Activated T-cell treated with anti-CD3 and anti-CD28 coated beads, Interleukin-2, amount 50 U/mL, for 72 hours (primary cell): ENCODE data around the gene PLA2G4F. TPM values are rescaled to one million over a fixed set of nuclear protein-coding genes. Genes with fewer than 3 reads are reported as not detected.

Experiments
- ATAC-seq, 2 donors: fragments of 150-1000 bp; cut with Tn5 transposase; replicated peaks in 1 of 2; 2 replicates each; pipeline ENCODE4 v1.10.0; 2021; ENCODE audit warnings: moderate library complexity in 2 of 2, mild to moderate bottlenecking in 1 of 2
- DNase-seq, 2 donors: peaks; one replicate each; pipeline ENCODE4 v3.0.0; 2021 to 2022; ENCODE audit warnings: mixed read lengths in 1 of 2
- H3K27ac Mint-ChIP-seq: one replicate; pipeline ENCODE4 v1.8.0; 2022; ENCODE audit warnings: mild to moderate bottlenecking, moderate library complexity, mixed read lengths
- H3K27me3 Mint-ChIP-seq: one replicate; pipeline ENCODE4 v1.8.0; 2022; ENCODE audit warnings: low read depth, mixed read lengths
- H3K36me3 Mint-ChIP-seq, 2 donors: one replicate each; pipeline ENCODE4 v1.8.0; 2022; ENCODE audit warnings: mixed read lengths in 2 of 2, mild to moderate bottlenecking in 1 of 2; ENCODE audit not compliant: insufficient read depth in 2 of 2
- H3K4me1 Mint-ChIP-seq: one replicate; pipeline ENCODE4 v1.8.0; 2022; ENCODE audit warnings: low read depth, mixed read lengths
- H3K4me3 Mint-ChIP-seq, 2 donors: one replicate each; pipeline ENCODE4 v1.8.0; 2022; ENCODE audit warnings: mild to moderate bottlenecking in 2 of 2, mixed read lengths in 2 of 2, moderate library complexity in 2 of 2
- H3K9me3 Mint-ChIP-seq, 2 donors: one replicate each; pipeline ENCODE4 v1.8.0; 2022; ENCODE audit warnings: mixed read lengths in 2 of 2
- total RNA-seq, 2 donors: library from RNA; stranded (reverse); gene quantifications; one replicate each; pipeline ENCODE4 v1.2.3, GENCODE V29; 2022

Gene PLA2G4F
- total RNA-seq, 2 donors from 2014 or later = 0.07 TPM; not detected in 1

- no peak for ATAC-seq
Observed at GRCh38 chr15:42140383-42141070, 15.9 kb downstream of the PLA2G4F start.

GRCh38 chr15:42139596-42139995 is 16.8 kb downstream of the PLA2G4F start:
- H3K4me1 Mint-ChIP-seq = peaks cover 6% of the 10 kb centered on the region
- no peak overlapping the region for H3K27ac Mint-ChIP-seq
- no peaks in the 10 kb centered on the region for H3K9me3 Mint-ChIP-seq
- DNase-seq (no peak), ATAC-seq (no peak)
- no peak overlapping the region for H3K4me3 Mint-ChIP-seq
- H3K36me3 Mint-ChIP-seq = no peaks in the 10 kb centered on the region
- H3K27me3 Mint-ChIP-seq = no peaks in the 10 kb centered on the region

More at GRCh38 chr15:42140383-42141070, 15.9 kb downstream of the PLA2G4F start:
- no peaks in the 10 kb centered on the region for H3K27me3 Mint-ChIP-seq
- no peak overlapping the region for H3K4me3 Mint-ChIP-seq
- DNase-seq = no peak
- peaks cover 6% of the 10 kb centered on the region for H3K4me1 Mint-ChIP-seq
- H3K36me3 Mint-ChIP-seq = no peaks in the 10 kb centered on the region
- H3K27ac Mint-ChIP-seq = no peak overlapping the region
- no peaks in the 10 kb centered on the region for H3K9me3 Mint-ChIP-seq

GRCh38 chr15:42138968-42139386 is 17.5 kb downstream of the PLA2G4F start:
- Mint-ChIP-seq H3K36me3 (no peaks in the 10 kb centered on the region), H3K27ac (no peak overlapping the region), H3K4me3 (no peak overlapping the region), H3K9me3 (no peaks in the 10 kb centered on the region), H3K27me3 (no peaks in the 10 kb centered on the region), H3K4me1 (peaks cover 6% of the 10 kb centered on the region)
- ATAC-seq = no peak
- no peak for DNase-seq

- ATAC-seq (no peak), DNase-seq (no peak)
- Mint-ChIP-seq H3K27ac (no peak overlapping the region), H3K36me3 (no peaks in the 10 kb centered on the region), H3K27me3 (no peaks in the 10 kb centered on the region), H3K9me3 (no peaks in the 10 kb centered on the region), H3K4me3 (no peak overlapping the region), H3K4me1 (peaks cover 6% of the 10 kb centered on the region)
Observed at GRCh38 chr15:42138411-42138810, 18.0 kb downstream of the PLA2G4F start.

GRCh38 chr15:42137461-42138261 is 18.8 kb downstream of the PLA2G4F start:
- no peaks in the 10 kb centered on the region for H3K36me3 Mint-ChIP-seq
- DNase-seq = peak in 1 of 2 donors; percentile 15
- peaks cover 6% of the 10 kb centered on the region for H3K4me1 Mint-ChIP-seq
- H3K4me3 Mint-ChIP-seq = no peak overlapping the region
- no peak for ATAC-seq
- H3K27ac Mint-ChIP-seq = no peak overlapping the region
- no peaks in the 10 kb centered on the region for H3K9me3 Mint-ChIP-seq
- no peaks in the 10 kb centered on the region for H3K27me3 Mint-ChIP-seq

DNA sequence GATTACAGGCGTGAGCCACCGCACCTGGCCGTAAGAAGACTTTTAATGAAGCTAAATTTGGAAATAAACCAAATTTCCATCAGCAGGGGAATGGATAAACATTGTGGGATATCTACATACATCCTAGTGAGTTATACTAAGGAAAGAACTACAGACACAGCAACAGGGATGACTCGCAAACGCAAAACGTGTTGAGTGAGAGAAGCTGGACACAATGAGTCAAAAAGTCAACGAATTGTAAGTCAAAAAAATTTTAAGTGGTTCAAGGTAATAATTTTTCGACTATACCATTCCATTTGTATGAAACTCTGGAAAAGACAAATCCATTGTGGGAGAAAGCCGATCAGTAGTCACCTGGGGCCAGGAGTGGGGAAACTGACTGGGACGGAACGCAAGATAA is 19.9 kb downstream of the PLA2G4F start:
- ATAC-seq = no peak
- H3K27me3 Mint-ChIP-seq = no peaks in the 10 kb centered on the region
- peaks cover 6% of the 10 kb centered on the region for H3K4me1 Mint-ChIP-seq
- H3K27ac Mint-ChIP-seq = no peak overlapping the region
- DNase-seq = no peak
- H3K9me3 Mint-ChIP-seq = no peaks in the 10 kb centered on the region
- H3K4me3 Mint-ChIP-seq = no peak overlapping the region
- H3K36me3 Mint-ChIP-seq = no peaks in the 10 kb centered on the region

DNA sequence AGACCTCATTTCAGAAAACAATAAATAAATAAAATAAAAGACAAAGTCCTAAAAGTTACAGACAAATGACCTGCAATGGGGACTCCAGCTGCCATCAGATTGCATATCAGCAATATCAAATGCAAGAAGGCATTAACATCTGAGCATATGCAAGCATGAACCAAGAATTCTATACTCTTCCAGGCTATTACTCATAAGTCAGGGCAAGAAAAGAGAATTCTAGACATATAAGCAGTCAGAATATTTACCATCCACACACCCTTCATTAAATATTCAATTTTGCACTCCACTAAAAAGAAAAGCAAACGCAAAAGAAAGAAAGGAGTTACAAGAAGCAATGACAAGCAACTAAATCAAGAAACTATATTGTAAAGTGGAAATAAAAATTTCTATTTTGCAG is 21.1 kb downstream of the PLA2G4F start:
- DNase-seq (no peak), ATAC-seq (no peak)
- H3K36me3 Mint-ChIP-seq = no peaks in the 10 kb centered on the region
- H3K4me3 Mint-ChIP-seq = no peak overlapping the region
- H3K27me3 Mint-ChIP-seq = no peaks in the 10 kb centered on the region
- H3K27ac Mint-ChIP-seq = no peak overlapping the region
- peaks cover 6% of the 10 kb centered on the region for H3K4me1 Mint-ChIP-seq
- no peaks in the 10 kb centered on the region for H3K9me3 Mint-ChIP-seq

- Mint-ChIP-seq H3K4me1 (peaks cover 6% of the 10 kb centered on the region), H3K9me3 (no peaks in the 10 kb centered on the region), H3K27me3 (peaks cover 2% of the 10 kb centered on the region), H3K4me3 (no peak overlapping the region), H3K36me3 (no peaks in the 10 kb centered on the region), H3K27ac (no peak overlapping the region)
- no peak for DNase-seq
- no peak for ATAC-seq
Observed at GRCh38 chr15:42134617-42135245, 21.7 kb downstream of the PLA2G4F start.

- peak; percentile 83 to 84 for ATAC-seq
Observed at GRCh38 chr15:42133886-42134502, 22.4 kb downstream of the PLA2G4F start.

DNA sequence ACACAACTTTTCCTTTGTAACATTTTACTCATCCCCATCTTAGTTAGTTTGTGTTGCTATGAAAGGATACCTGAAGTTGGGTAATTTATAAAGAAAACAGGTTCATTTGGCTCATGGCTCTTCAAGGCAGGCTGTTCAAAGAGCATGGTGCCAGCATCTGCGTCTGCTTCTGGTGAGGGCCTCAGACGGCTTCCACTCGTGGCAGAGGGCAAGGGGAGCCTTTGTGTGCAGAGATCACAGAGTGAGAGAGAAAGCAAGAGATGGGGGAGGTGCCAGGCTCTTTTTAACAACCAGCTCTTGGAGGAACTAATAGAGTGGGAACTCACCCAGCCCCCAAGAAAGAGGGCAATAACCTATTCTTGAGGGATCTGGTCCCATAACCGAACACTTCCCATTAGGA is 23.1 kb downstream of the PLA2G4F start:
- H3K4me1 Mint-ChIP-seq = peaks cover 6% of the 10 kb centered on the region
- no peaks in the 10 kb centered on the region for H3K36me3 Mint-ChIP-seq
- no peak for ATAC-seq
- no peaks in the 10 kb centered on the region for H3K9me3 Mint-ChIP-seq
- no peak overlapping the region for H3K27ac Mint-ChIP-seq
- no peak for DNase-seq
- H3K4me3 Mint-ChIP-seq = no peak overlapping the region
- peaks cover 9% of the 10 kb centered on the region for H3K27me3 Mint-ChIP-seq

More at GRCh38 chr15:42133886-42134502, 22.4 kb downstream of the PLA2G4F start:
- Mint-ChIP-seq H3K27ac (no peak overlapping the region), H3K36me3 (no peaks in the 10 kb centered on the region), H3K4me1 (peaks cover 6% of the 10 kb centered on the region), H3K4me3 (no peak overlapping the region), H3K27me3 (peaks cover 9% of the 10 kb centered on the region), H3K9me3 (no peaks in the 10 kb centered on the region)
- DNase-seq = peak; percentile 77

GRCh38 chr15:42131826-42132806 is 24.3 kb downstream of the PLA2G4F start:
- H3K9me3 Mint-ChIP-seq = no peaks in the 10 kb centered on the region
- no peak overlapping the region for H3K4me3 Mint-ChIP-seq
- DNase-seq (no peak), ATAC-seq (no peak)
- peaks cover 9% of the 10 kb centered on the region for H3K27me3 Mint-ChIP-seq
- H3K27ac Mint-ChIP-seq = no peak overlapping the region
- H3K4me1 Mint-ChIP-seq = no peaks in the 10 kb centered on the region
- no peaks in the 10 kb centered on the region for H3K36me3 Mint-ChIP-seq

DNA sequence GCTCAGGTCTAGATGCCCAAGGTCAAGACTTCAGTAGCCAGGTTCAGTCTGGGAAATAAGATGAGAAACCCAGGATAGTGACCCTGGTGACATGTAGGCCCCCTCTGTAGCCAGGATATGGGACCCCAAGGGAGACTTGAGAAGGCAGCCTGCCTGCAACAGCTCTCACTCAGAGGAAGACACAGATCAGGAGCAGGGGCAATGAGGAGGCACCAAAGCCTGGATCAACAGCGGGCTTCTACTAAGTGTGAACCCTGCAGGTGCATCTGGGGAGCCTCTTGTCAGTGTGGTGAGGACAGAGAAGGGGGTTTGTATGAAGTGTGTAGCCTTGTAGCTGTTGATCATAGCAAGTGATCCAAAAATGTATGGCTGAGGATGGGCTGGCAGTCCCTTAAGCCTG is 25.4 kb downstream of the PLA2G4F start:
- DNase-seq = no peak
- no peak for ATAC-seq
- Mint-ChIP-seq H3K4me1 (no peaks in the 10 kb centered on the region), H3K27ac (no peak overlapping the region), H3K36me3 (no peaks in the 10 kb centered on the region), H3K9me3 (no peaks in the 10 kb centered on the region), H3K4me3 (no peak overlapping the region), H3K27me3 (peaks cover 9% of the 10 kb centered on the region)
